H1 (cell line): Measurements from ENCODE around the gene SNX6. TPM values are rescaled to one million over a fixed set of nuclear protein-coding genes. Genes with fewer than 3 reads are reported as not detected.

Experiments
- CTCF ChIA-PET: fragments of 300-600 bp; sonication (Branson Sonifier 250); formaldehyde crosslinking; loops from one replicate; lab custom pipeline; 2021; ENCODE audit not compliant: partially characterized antibody; lab: Charles Lee
- POLR2A ChIA-PET: fragments of 300-600 bp; sonication (Branson Sonifier 250); formaldehyde crosslinking; loops from one replicate; lab custom pipeline; 2021; ENCODE audit warnings: inconsistent platforms; ENCODE audit not compliant: partially characterized antibody; lab: Charles Lee
- DNase-seq, 2 experiments: peaks; one replicate each; pipeline versions ENCODE4 v3.0.0 to v3.0.0-alpha.2; 2010 to 2022; ENCODE audit warnings: low spot score in 2 of 2, low read depth in 1 of 2, mixed read lengths in 1 of 2
- FAIRE-seq: peaks from 2 replicates; lab custom pipeline; 2011; peaks lifted over from hg19 to GRCh38; lab: Jason Lieb, UNC
- H2AFZ ChIP-seq: 2 replicates; pipeline ENCODE4 v1.8.1; 2012; ENCODE audit warnings: low read length, inconsistent platforms
- H2AK5ac ChIP-seq: 2 replicates; pipeline ENCODE4 v1.6.1; 2013; ENCODE audit warnings: low read depth, low read length
- H2BK120ac ChIP-seq: replicated peaks from 2 replicates; pipeline ENCODE3; 2013; ENCODE audit warnings: low read depth, low read length, inconsistent platforms
- H2BK12ac ChIP-seq: 2 replicates; pipeline ENCODE4 v1.6.1; 2013; ENCODE audit warnings: low read depth, low read length
- H2BK15ac ChIP-seq: 2 replicates; pipeline ENCODE4 v1.6.1; 2013; ENCODE audit warnings: low read length
- H2BK20ac ChIP-seq: 2 replicates; pipeline ENCODE4 v1.6.1; 2013; ENCODE audit warnings: low read length
- H2BK5ac ChIP-seq: 2 replicates; pipeline ENCODE4 v1.6.1; 2013; ENCODE audit warnings: low read depth, low read length
- H3K14ac ChIP-seq: 2 replicates; pipeline ENCODE4 v1.6.1; 2013; ENCODE audit warnings: inconsistent platforms; ENCODE audit not compliant: insufficient read length
- H3K18ac ChIP-seq: 2 replicates; pipeline ENCODE4 v1.6.1; 2013; ENCODE audit warnings: low read length; ENCODE audit errors: extremely low read depth
- H3K23ac ChIP-seq: 2 replicates; pipeline ENCODE4 v1.6.1; 2013; ENCODE audit warnings: inconsistent platforms; ENCODE audit not compliant: insufficient read length
- H3K23me2 ChIP-seq: 2 replicates; pipeline ENCODE4 v1.6.1; 2013; ENCODE audit warnings: low read depth, low read length
- H3K27ac ChIP-seq: 2 replicates; pipeline ENCODE4 v1.6.1; 2011; ENCODE audit warnings: low read depth, low read length, inconsistent platforms
- H3K27me3 ChIP-seq, 4 experiments: replicated peaks in 1 of 4; 1 replicate in 1 of 4; 2 replicates in 3 of 4; pipeline versions ENCODE4 v1.6.1 to v1.8.1; 2011 to 2013; ENCODE audit warnings: low read length in 3 of 4, mild to moderate bottlenecking in 3 of 4, inconsistent platforms in 2 of 4, mixed read lengths in 2 of 4, moderate library complexity in 1 of 4; ENCODE audit not compliant: control insufficient read depth in 3 of 4, insufficient read depth in 3 of 4; ENCODE audit errors: extremely low read depth in 1 of 4
- H3K36me3 ChIP-seq, 4 experiments: 2 replicates each; pipeline versions ENCODE4 v1.6.1 to v1.8.1; 2011 to 2013; ENCODE audit warnings: mild to moderate bottlenecking in 4 of 4, low read length in 3 of 4, moderate library complexity in 2 of 4, control low read depth in 1 of 4, inconsistent platforms in 1 of 4; ENCODE audit not compliant: insufficient read depth in 4 of 4, control insufficient read depth in 2 of 4
- H3K4ac ChIP-seq: replicated peaks from 2 replicates; pipeline ENCODE3; 2013; ENCODE audit warnings: low read length, low read depth, mixed read lengths, inconsistent platforms; ENCODE audit not compliant: insufficient read length
- H3K4me1 ChIP-seq, 4 experiments: replicated peaks in 1 of 4; 1 replicate in 1 of 4; 2 replicates in 3 of 4; pipeline versions ENCODE4 v1.6.1 to v1.8.1; 2011 to 2013; ENCODE audit warnings: low read length in 3 of 4, inconsistent platforms in 2 of 4, mixed read lengths in 1 of 4; ENCODE audit not compliant: insufficient read depth in 4 of 4, control insufficient read depth in 3 of 4
- H3K4me2 ChIP-seq, 2 experiments: 2 replicates each; pipeline versions ENCODE4 v1.6.1 to v1.8.1; 2011 to 2013; ENCODE audit warnings: low read depth in 2 of 2, low read length in 2 of 2, control low read depth in 1 of 2, inconsistent platforms in 1 of 2, mild to moderate bottlenecking in 1 of 2; ENCODE audit not compliant: insufficient read depth in 1 of 2
- H3K4me3 ChIP-seq, 4 experiments: fragments of 200-600, 300-600 bp in 1 of 4; sonication (generic), shearing (Covaris generic), sonication (Bioruptor Twin) in 1 of 4; 2 replicates each; pipeline versions ENCODE4 v1.5.1 to v1.8.1; 2011 to 2016; ENCODE audit warnings: low read length in 4 of 4, low read depth in 3 of 4, control low read depth in 2 of 4, inconsistent platforms in 2 of 4, mild to moderate bottlenecking in 2 of 4, mixed read lengths in 1 of 4, moderate library complexity in 1 of 4; ENCODE audit not compliant: insufficient read depth in 2 of 4; ENCODE audit errors: extremely low read depth in 1 of 4
- H3K56ac ChIP-seq: replicated peaks from 2 replicates; pipeline ENCODE3; 2013; ENCODE audit warnings: low read depth, mild to moderate bottlenecking, mixed read lengths, low read length, inconsistent platforms; ENCODE audit not compliant: insufficient read length
- H3K79me1 ChIP-seq: 2 replicates; pipeline ENCODE4 v1.6.1; 2013; ENCODE audit warnings: low read depth, low read length, control low read depth
- H3K79me2 ChIP-seq, 2 experiments: 2 replicates each; pipeline versions ENCODE4 v1.6.1 to v1.8.1; 2012 to 2013; ENCODE audit warnings: low read length in 2 of 2, mild to moderate bottlenecking in 2 of 2, inconsistent platforms in 1 of 2; ENCODE audit not compliant: insufficient read depth in 2 of 2, control insufficient read depth in 1 of 2
- H3K9ac ChIP-seq, 4 experiments: replicated peaks in 1 of 4; 1 replicate in 1 of 4; 2 replicates in 3 of 4; pipeline versions ENCODE4 v1.6.1 to v1.8.1; 2011 to 2013; ENCODE audit warnings: low read depth in 3 of 4, low read length in 3 of 4, control low read depth in 2 of 4, mild to moderate bottlenecking in 2 of 4, moderate library complexity in 2 of 4, inconsistent platforms in 1 of 4; ENCODE audit errors: extremely low read depth in 1 of 4
- H3K9me3 ChIP-seq, 2 experiments: 2 replicates each; pipeline versions ENCODE4 v1.6.1 to v1.8.1; 2012 to 2013; ENCODE audit warnings: mild to moderate bottlenecking in 2 of 2, moderate library complexity in 2 of 2, control low read depth in 1 of 2, inconsistent platforms in 1 of 2, low read depth in 1 of 2, low read length in 1 of 2, mixed read lengths in 1 of 2; ENCODE audit not compliant: insufficient read depth in 2 of 2
- H4K20me1 ChIP-seq, 2 experiments: replicated peaks in 1 of 2; 2 replicates each; pipeline versions ENCODE3 to v1.8.1; 2011 to 2013; ENCODE audit warnings: inconsistent platforms in 2 of 2, low read length in 2 of 2, mild to moderate bottlenecking in 1 of 2; ENCODE audit not compliant: insufficient read depth in 2 of 2, control insufficient read depth in 1 of 2
- H4K5ac ChIP-seq: 2 replicates; pipeline ENCODE4 v1.6.1; 2013; ENCODE audit warnings: low read length, low read depth, mixed read lengths, inconsistent platforms; ENCODE audit not compliant: insufficient read length
- H4K8ac ChIP-seq: 2 replicates; pipeline ENCODE4 v1.8.0; 2013; ENCODE audit warnings: mild to moderate bottlenecking, moderate library complexity, low read length, inconsistent platforms; ENCODE audit not compliant: insufficient read depth; ENCODE audit errors: extremely low read depth
- H4K91ac ChIP-seq: replicated peaks from 2 replicates; pipeline ENCODE3; 2013; ENCODE audit warnings: low read length, mixed read lengths, inconsistent platforms; ENCODE audit not compliant: insufficient read length
- CBX8 ChIP-seq: fragments of 300-800, 300-1000 bp; sonication (generic); IDR thresholded peaks from 2 replicates; pipeline ENCODE4 v1.7.1; 2016; ENCODE audit warnings: low read depth, low read length, borderline replicate concordance
- TCF12 ChIP-seq: IDR thresholded peaks from 2 replicates; pipeline ENCODE4 v1.6.1; 2011; ENCODE audit warnings: low read depth, mild to moderate bottlenecking, low read length
- WGBS, 2 experiments: shearing (Covaris generic) in 1 of 2; methylation state at CpG; one replicate each; pipeline versions ENCODE4 v1.1.6 to v1.1.7; 2013 to 2015; ENCODE audit warnings: low lambda C conversion rate in 2 of 2, mixed read lengths in 2 of 2, inconsistent platforms in 1 of 2, low coverage in 1 of 2, missing lambda C conversion rate in 1 of 2; ENCODE audit not compliant: insufficient replicate concordance in 2 of 2, insufficient coverage in 1 of 2, insufficient read length in 1 of 2; ENCODE audit errors: extremely low coverage in 1 of 2, missing lambda C conversion rate in 1 of 2; 5-methylcytosine and 5-hydroxymethylcytosine counted together
- polyA plus RNA-seq, 7 experiments: library from polyadenylated mRNA; depleted of rRNA in 3 of 7; stranded (reverse) in 5 of 7; unstranded in 2 of 7; fragments of >200 nt in 5 of 7; fragments of 200-250 nt in 2 of 7; gene quantifications; 1 replicate in 5 of 7; 2 replicates in 1 of 7; 4 replicates in 1 of 7; pipeline versions ENCODE4 v1.2.1 to v1.2.3, GENCODE V29; 2011 to 2013; ENCODE audit warnings: missing spikeins in 2 of 7, mixed read lengths in 2 of 7
- total RNA-seq: library from RNA; stranded (reverse); fragmentation: NEBNext Ultra II Directional; extraction: Animal tissue kit (Norgen Biotek cat#: 25700); gene quantifications from 2 replicates; pipeline ENCODE4 v1.2.1, GENCODE V29; 2021

Gene SNX6
- total and polyA plus RNA-seq, 2 of the 8 experiments (the other 6 are each of a cell fraction or from before 2014, with no cell fraction given) = 53.4 to 71.1 TPM

DNA sequence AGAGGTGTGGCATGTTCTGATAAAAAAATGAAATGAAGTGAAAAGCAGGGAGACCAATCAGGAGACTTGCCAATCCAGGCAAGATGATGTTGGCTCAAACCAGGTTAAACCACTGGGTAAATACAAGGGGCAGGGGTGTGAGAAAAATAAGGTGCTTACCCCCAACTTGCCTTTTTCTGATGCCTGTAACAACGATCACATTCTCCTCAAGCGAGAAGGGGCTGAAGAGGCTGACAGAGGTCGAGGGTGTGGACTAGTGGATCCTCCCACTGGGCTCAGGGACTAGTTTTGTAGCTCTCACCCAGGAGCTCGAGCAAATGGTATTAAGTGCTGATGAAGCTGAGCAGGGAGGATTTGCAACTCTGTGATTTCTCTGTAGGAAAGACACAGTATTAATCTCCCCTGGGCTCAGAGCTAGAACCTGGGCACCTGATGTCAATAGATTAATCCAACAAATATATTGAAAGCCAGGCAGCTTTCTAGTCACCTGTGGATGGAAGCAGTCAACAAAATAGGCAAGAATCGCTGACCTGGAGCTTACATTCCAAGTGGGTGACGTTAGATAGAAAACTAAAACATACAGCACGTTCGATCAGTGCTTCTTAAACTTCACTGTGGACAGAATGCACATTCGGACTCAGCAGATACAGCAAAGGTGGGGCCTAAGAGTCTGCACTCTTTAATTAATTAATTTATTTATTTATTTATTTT is 75.3 kb downstream of the SNX6 start:
- no peak overlapping the region for H2BK5ac ChIP-seq
- TF ChIP-seq CBX8 = no peak
- no peak for TF ChIP-seq TCF12
- TF ChIP-seq, all 59 proteins: peak for 0
- 82% methylated on average over 9 of the region's 9 CpGs; no CpG with 5 or more reads in 1 of the 2 experiments for WGBS, 2 experiments
- Histone ChIP-seq H2BK120ac (no peak overlapping the region), H4K5ac (no peak overlapping the region), H3K27ac (no peak overlapping the region), H2AK5ac (no peak overlapping the region), H4K91ac (no peak overlapping the region), H3K4me3 (no peak overlapping the region), H2BK20ac (0 out of 2 replicates have a peak overlapping the region, but pooled peaks have one; percentile 34), H3K79me2 (no peaks in the 10 kb centered on the region), H3K23me2 (no peaks in the 10 kb centered on the region), H2BK12ac (no peak overlapping the region), H3K79me1 (no peaks in the 10 kb centered on the region), H3K56ac (no peak overlapping the region), H3K18ac (no peak overlapping the region), H3K14ac (no peak overlapping the region), H2AFZ (no peak overlapping the region), H3K4me1 (no peaks in the 10 kb centered on the region; a peak in 1 of 7 replicates), H2BK15ac (peak overlapping the region; percentile 92), H3K4ac (no peak overlapping the region), H3K27me3 (no peaks in the 10 kb centered on the region), H4K20me1 (no peaks in the 10 kb centered on the region), H3K4me2 (peak overlapping the region in 1 of 2 experiments; percentile 34; a peak in 1 of 4 replicates), H3K9ac (no peak overlapping the region; a peak in 1 of 7 replicates), H3K36me3 (no peaks in the 10 kb centered on the region), H3K23ac (no peak overlapping the region), H3K9me3 (no peaks in the 10 kb centered on the region), H4K8ac (no peak overlapping the region)
- DNase-seq (no peak), FAIRE-seq (no peak)
- POLR2A ChIA-PET = interaction anchor here (0.7 to 1.4 kb wide), 5 partner anchors 14 to 226 kb away, joined by 3 to 5 read pairs (median 4); partner anchors contain the start of gene SPTSSA
- CTCF ChIA-PET = no interaction called here
